ENCODE measurements around the gene MRPS10. TPM values are rescaled to one million over a fixed set of nuclear protein-coding genes. Genes with fewer than 3 reads are reported as not detected.

Gene MRPS10
- total RNA-seq = 10 to 100 TPM; 27.8 to 38.8 (median 29.3) TPM

GRCh38 chr6:42217519-42218367, at the start of gene MRPS10:
TSS of gene MRPS10 (minus strand) at chr6:42217861. CDS start at chr6:42217849, 12 bp downstream.
- H3K27ac ChIP-seq (replicated peaks in 1 of 4) = peak within 1 kb of the TSS; percentile 73 to 87 (median 81)
- no peaks in the 10 kb centered on the region for H3K27me3 ChIP-seq

GRCh38 chr6:42266538-42266937, 48.9 kb upstream of the MRPS10 start:
- WGBS = 40% methylated on average over 1 of the region's 1 CpG
- no peak for DNase-seq (ENCODE audit: extremely low spot score)
- H3K27ac ChIP-seq (replicated peaks in 1 of 4) = no peak overlapping the region
- H3K4me3 ChIP-seq = no peak overlapping the region
- H3K36me3 ChIP-seq = peaks cover 6 to 33% (median 21%) of the 10 kb centered on the region in 4 donors
- intact Hi-C loops (cut with DNase I) = loop anchor here (10.0 kb wide), 1 partner anchor 188 kb away; the partner anchor contains the start of gene TRERF1
- no peaks in the 10 kb centered on the region for H3K9me3 ChIP-seq
- TF ChIP-seq CTCF (IDR thresholded peaks at IDR 0.05) (no peak), POLR2AphosphoS5 (IDR thresholded peaks at IDR 0.05) (no peak), EP300 (IDR thresholded peaks at IDR 0.05) (no peak), POLR2A (IDR thresholded peaks at IDR 0.05; ENCODE audit: low read depth) (no peak)
- no peaks in the 10 kb centered on the region for H3K27me3 ChIP-seq
- H3K4me1 ChIP-seq = peaks cover 5 to 16% (median 9%) of the 10 kb centered on the region in 4 donors

More at GRCh38 chr6:42217519-42218367, at the start of gene MRPS10:
- peak; percentile 98 for DNase-seq (ENCODE audit: extremely low spot score)
- Histone ChIP-seq H3K4me1 (peaks cover 20 to 33% (median 29%) of the 10 kb centered on the region in 4 donors), H3K9me3 (no peaks in the 10 kb centered on the region), H3K36me3 (peaks cover 10 to 15% (median 14%) of the 10 kb centered on the region in 4 donors), H3K4me3 (peak within 1 kb of the TSS; percentile 65 to 77 (median 71))
- 10% methylated on average over 29 of the region's 29 CpGs for WGBS
- peak; percentile 65 for TF ChIP-seq POLR2A (IDR thresholded peaks at IDR 0.05; ENCODE audit: low read depth)
- peak; percentile 96 for TF ChIP-seq POLR2AphosphoS5 (IDR thresholded peaks at IDR 0.05)
- no peak for TF ChIP-seq EP300 (IDR thresholded peaks at IDR 0.05)
- peak in 1 of 3 experiments; percentile 37 for TF ChIP-seq CTCF (IDR thresholded peaks at IDR 0.05)
- intact Hi-C loops (cut with DNase I) = loop anchor here (10.0 kb wide), 1 partner anchor 293 kb away; the partner anchor contains the start of genes BYSL and MED20

- Histone ChIP-seq H3K27ac (replicated peaks in 1 of 4) (peak overlapping the region in 1 of 4 donors; percentile 47), H3K4me1 (peaks cover 13 to 28% (median 23%) of the 10 kb centered on the region in 4 donors), H3K27me3 (no peaks in the 10 kb centered on the region), H3K9me3 (no peaks in the 10 kb centered on the region), H3K36me3 (peaks cover 6 to 30% (median 21%) of the 10 kb centered on the region in 4 donors), H3K4me3 (no peak overlapping the region)
- 70% methylated on average over 2 of the region's 5 CpGs for WGBS
- TF ChIP-seq POLR2A (IDR thresholded peaks at IDR 0.05; ENCODE audit: low read depth) (no peak), CTCF (IDR thresholded peaks at IDR 0.05) (no peak), POLR2AphosphoS5 (IDR thresholded peaks at IDR 0.05) (no peak), EP300 (IDR thresholded peaks at IDR 0.05) (no peak)
- DNase-seq (ENCODE audit: extremely low spot score) = no peak
- intact Hi-C loops (cut with DNase I) = loop anchor here (2.0 to 10.0 kb wide), 3 partner anchors 190 to 282 kb away; partner anchors contain the start of gene TRERF1
Observed at GRCh38 chr6:42264852-42265390, 47.3 kb upstream of the MRPS10 start.

GRCh38 chr6:42264162-42264851, 46.6 kb upstream of the MRPS10 start:
- Histone ChIP-seq H3K4me3 (no peak overlapping the region), H3K27me3 (no peaks in the 10 kb centered on the region), H3K9me3 (no peaks in the 10 kb centered on the region), H3K36me3 (peaks cover 6 to 27% (median 18%) of the 10 kb centered on the region in 4 donors), H3K27ac (replicated peaks in 1 of 4) (peak overlapping the region in 2 of 4 donors; percentile 13 to 47), H3K4me1 (peaks cover 13 to 29% (median 23%) of the 10 kb centered on the region in 4 donors)
- intact Hi-C loops (cut with DNase I) = loop anchor here (2.0 to 10.0 kb wide), 3 partner anchors 190 to 283 kb away; partner anchors contain the start of gene TRERF1
- DNase-seq (ENCODE audit: extremely low spot score) = no peak
- TF ChIP-seq POLR2A (IDR thresholded peaks at IDR 0.05; ENCODE audit: low read depth) (no peak), CTCF (IDR thresholded peaks at IDR 0.05) (no peak), POLR2AphosphoS5 (IDR thresholded peaks at IDR 0.05) (no peak), EP300 (IDR thresholded peaks at IDR 0.05) (no peak)
- WGBS = 52% methylated on average over 3 of the region's 10 CpGs

All from esophagus muscularis mucosa (tissue), 4 donors.